ENCODE data around the gene RCAN3.

RCAN3 gene

GRCh38 chr1:24463776-24464735 lies 38.6 kb upstream of the RCAN3 start:
- TF ChIP-seq, protein P1, sequence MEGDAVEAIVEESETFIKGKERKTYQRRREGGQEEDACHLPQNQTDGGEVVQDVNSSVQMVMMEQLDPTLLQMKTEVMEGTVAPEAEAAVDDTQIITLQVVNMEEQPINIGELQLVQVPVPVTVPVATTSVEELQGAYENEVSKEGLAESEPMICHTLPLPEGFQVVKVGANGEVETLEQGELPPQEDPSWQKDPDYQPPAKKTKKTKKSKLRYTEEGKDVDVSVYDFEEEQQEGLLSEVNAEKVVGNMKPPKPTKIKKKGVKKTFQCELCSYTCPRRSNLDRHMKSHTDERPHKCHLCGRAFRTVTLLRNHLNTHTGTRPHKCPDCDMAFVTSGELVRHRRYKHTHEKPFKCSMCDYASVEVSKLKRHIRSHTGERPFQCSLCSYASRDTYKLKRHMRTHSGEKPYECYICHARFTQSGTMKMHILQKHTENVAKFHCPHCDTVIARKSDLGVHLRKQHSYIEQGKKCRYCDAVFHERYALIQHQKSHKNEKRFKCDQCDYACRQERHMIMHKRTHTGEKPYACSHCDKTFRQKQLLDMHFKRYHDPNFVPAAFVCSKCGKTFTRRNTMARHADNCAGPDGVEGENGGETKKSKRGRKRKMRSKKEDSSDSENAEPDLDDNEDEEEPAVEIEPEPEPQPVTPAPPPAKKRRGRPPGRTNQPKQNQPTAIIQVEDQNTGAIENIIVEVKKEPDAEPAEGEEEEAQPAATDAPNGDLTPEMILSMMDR (IDR thresholded peaks at IDR 0.05; ENCODE audit: borderline replicate concordance, extremely low read depth, low read length, poor library complexity, severe bottlenecking) = no peak
- TF ChIP-seq EZH2 (IDR thresholded peaks at IDR 0.05; ENCODE audit: borderline replicate concordance, low read depth, low read length, severe bottlenecking) = no peak
- H3K4me3 ChIP-seq (ENCODE audit: low read depth in 1 of 2, low read length in 2 of 2) = no peak overlapping the region
- no peak overlapping the region for H3K27ac ChIP-seq (ENCODE audit: low read length)
- no peak overlapping the region for H2AFZ ChIP-seq (ENCODE audit: low read depth, low read length)
- no peaks in the 10 kb centered on the region for H3K9me3 ChIP-seq (ENCODE audit: insufficient read depth, low read length, severe bottlenecking)
- H3K36me3 ChIP-seq (ENCODE audit: insufficient read depth, low read length) = peaks cover 23% of the 10 kb centered on the region
- H3K27me3 ChIP-seq (ENCODE audit: insufficient read depth, low read length, poor library complexity) = no peaks in the 10 kb centered on the region
- H3K4me2 ChIP-seq (ENCODE audit: insufficient read depth, low read length) = no peak overlapping the region
- no peaks in the 10 kb centered on the region for H4K20me1 ChIP-seq (ENCODE audit: insufficient read depth, low read length)
- H3K79me2 ChIP-seq (ENCODE audit: insufficient read depth, low read length) = no peaks in the 10 kb centered on the region
- no peaks in the 10 kb centered on the region for H3K4me1 ChIP-seq (ENCODE audit: insufficient read depth, low read length)
- ATAC-seq (ENCODE audit: insufficient read depth, low read depth) (no peak), DNase-seq (no peak)
- no peak overlapping the region for H3K9ac ChIP-seq (ENCODE audit: low read depth, low read length)

- DNase-seq = no peak
- H3K9me3 ChIP-seq (ENCODE audit: insufficient read depth, low read length, severe bottlenecking) = no peaks in the 10 kb centered on the region
- no peak overlapping the region for H2AFZ ChIP-seq (ENCODE audit: low read depth, low read length)
- no peak for ATAC-seq (ENCODE audit: insufficient read depth, low read depth)
- no peaks in the 10 kb centered on the region for H4K20me1 ChIP-seq (ENCODE audit: insufficient read depth, low read length)
- no peak overlapping the region for H3K4me2 ChIP-seq (ENCODE audit: insufficient read depth, low read length)
- peaks cover 20% of the 10 kb centered on the region for H3K36me3 ChIP-seq (ENCODE audit: insufficient read depth, low read length)
- H3K9ac ChIP-seq (ENCODE audit: low read depth, low read length) = no peak overlapping the region
- no peaks in the 10 kb centered on the region for H3K79me2 ChIP-seq (ENCODE audit: insufficient read depth, low read length)
- no peaks in the 10 kb centered on the region for H3K27me3 ChIP-seq (ENCODE audit: insufficient read depth, low read length, poor library complexity)
- no peak for TF ChIP-seq EZH2 (IDR thresholded peaks at IDR 0.05; ENCODE audit: borderline replicate concordance, low read depth, low read length, severe bottlenecking)
- TF ChIP-seq, protein P1 (IDR thresholded peaks at IDR 0.05; ENCODE audit: borderline replicate concordance, extremely low read depth, low read length, poor library complexity, severe bottlenecking) = no peak
- H3K27ac ChIP-seq (ENCODE audit: low read length) = no peak overlapping the region
- H3K4me3 ChIP-seq (ENCODE audit: low read depth in 1 of 2, low read length in 2 of 2) = no peak overlapping the region
- no peaks in the 10 kb centered on the region for H3K4me1 ChIP-seq (ENCODE audit: insufficient read depth, low read length)
Observed at GRCh38 chr1:24465099-24465498, 37.5 kb upstream of the RCAN3 start.

DNA sequence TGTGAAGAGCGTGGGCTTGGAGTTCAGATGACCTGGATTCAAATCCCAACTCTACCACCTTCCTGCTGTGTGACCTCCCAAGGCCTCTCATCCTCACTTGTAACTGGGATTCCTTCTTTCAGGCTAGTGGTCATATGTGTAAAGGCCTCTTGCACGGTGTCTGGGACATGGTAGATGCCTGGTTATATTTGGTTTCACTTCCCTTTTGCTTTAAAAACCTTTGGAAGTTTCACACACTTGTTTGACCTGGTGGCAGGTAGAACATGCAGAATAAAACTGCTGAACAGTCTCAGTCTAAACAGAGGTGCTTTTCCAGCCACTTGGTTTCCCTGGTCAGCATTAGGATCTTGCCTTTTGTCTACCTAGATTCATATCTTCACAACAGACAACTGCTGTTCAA lies 37.0 kb upstream of the RCAN3 start:
- H4K20me1 ChIP-seq (ENCODE audit: insufficient read depth, low read length) = no peaks in the 10 kb centered on the region
- H3K27ac ChIP-seq (ENCODE audit: low read length) = no peak overlapping the region
- no peak overlapping the region for H2AFZ ChIP-seq (ENCODE audit: low read depth, low read length)
- H3K79me2 ChIP-seq (ENCODE audit: insufficient read depth, low read length) = no peaks in the 10 kb centered on the region
- DNase-seq (no peak), ATAC-seq (ENCODE audit: insufficient read depth, low read depth) (no peak)
- no peaks in the 10 kb centered on the region for H3K4me1 ChIP-seq (ENCODE audit: insufficient read depth, low read length)
- no peak overlapping the region for H3K9ac ChIP-seq (ENCODE audit: low read depth, low read length)
- no peak overlapping the region for H3K4me2 ChIP-seq (ENCODE audit: insufficient read depth, low read length)
- no peak for TF ChIP-seq EZH2 (IDR thresholded peaks at IDR 0.05; ENCODE audit: borderline replicate concordance, low read depth, low read length, severe bottlenecking)
- TF ChIP-seq, protein P1 (IDR thresholded peaks at IDR 0.05; ENCODE audit: borderline replicate concordance, extremely low read depth, low read length, poor library complexity, severe bottlenecking) = no peak
- H3K36me3 ChIP-seq (ENCODE audit: insufficient read depth, low read length) = peaks cover 16% of the 10 kb centered on the region
- H3K27me3 ChIP-seq (ENCODE audit: insufficient read depth, low read length, poor library complexity) = no peaks in the 10 kb centered on the region
- H3K4me3 ChIP-seq (ENCODE audit: low read depth in 1 of 2, low read length in 2 of 2) = no peak overlapping the region
- H3K9me3 ChIP-seq (ENCODE audit: insufficient read depth, low read length, severe bottlenecking) = no peaks in the 10 kb centered on the region

Measured in DND-41 (cell line).